ENCODE data around the gene PRMT1.

Gene PRMT1

DNA sequence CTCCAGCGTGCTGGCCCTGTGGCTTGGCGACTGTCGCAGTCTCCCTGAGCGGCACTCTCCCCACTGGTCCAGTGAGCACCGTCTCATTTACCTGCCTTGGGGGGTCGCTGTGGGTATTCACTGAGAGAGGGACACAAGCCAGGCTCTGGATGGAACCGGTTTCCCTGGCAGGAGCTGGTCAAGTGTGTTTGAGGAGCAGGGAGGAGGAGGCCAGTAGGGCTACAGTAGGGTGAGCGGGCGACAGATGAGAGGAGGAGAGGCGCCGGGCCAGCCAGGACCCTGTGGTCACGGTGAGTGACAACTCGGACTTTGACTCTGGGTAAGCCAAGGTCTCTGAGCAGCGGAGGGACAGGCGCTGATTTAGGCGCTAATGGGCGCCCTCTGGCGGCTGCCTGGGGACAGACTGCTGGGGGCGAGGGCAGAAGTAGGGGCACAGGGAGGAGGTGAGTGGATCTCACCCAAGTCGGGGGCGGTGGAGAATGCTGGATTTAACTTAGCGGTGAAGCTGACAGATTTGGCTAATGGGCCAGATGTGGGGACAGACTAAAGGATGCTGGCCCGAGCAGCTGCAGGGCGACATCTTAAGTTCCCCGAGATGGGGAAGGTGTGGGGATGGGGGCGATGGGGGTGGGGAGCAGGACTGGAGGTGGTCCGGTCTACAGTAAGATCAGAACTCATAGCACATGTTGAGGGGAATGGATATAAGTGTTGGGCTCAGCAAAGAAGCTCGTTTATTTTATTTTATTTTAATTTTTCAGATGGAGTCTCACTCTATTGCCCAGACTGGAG, 4.7 kb upstream of the PRMT1 start:
- peak; percentile 67 for DNase-seq (ENCODE audit: low read depth)

GRCh38 chr19:49676136-49676783, 811 bp upstream of the PRMT1 start:
- peak; percentile 42 for DNase-seq (ENCODE audit: low read depth)

GRCh38 chr19:49676784-49677230, 264 bp upstream of the PRMT1 start:
- DNase-seq (ENCODE audit: low read depth) = peak; percentile 97

GRCh38 chr19:49677901-49678674, 1.0 kb downstream of the PRMT1 start:
- peak; percentile 70 for DNase-seq (ENCODE audit: low read depth)

DNA sequence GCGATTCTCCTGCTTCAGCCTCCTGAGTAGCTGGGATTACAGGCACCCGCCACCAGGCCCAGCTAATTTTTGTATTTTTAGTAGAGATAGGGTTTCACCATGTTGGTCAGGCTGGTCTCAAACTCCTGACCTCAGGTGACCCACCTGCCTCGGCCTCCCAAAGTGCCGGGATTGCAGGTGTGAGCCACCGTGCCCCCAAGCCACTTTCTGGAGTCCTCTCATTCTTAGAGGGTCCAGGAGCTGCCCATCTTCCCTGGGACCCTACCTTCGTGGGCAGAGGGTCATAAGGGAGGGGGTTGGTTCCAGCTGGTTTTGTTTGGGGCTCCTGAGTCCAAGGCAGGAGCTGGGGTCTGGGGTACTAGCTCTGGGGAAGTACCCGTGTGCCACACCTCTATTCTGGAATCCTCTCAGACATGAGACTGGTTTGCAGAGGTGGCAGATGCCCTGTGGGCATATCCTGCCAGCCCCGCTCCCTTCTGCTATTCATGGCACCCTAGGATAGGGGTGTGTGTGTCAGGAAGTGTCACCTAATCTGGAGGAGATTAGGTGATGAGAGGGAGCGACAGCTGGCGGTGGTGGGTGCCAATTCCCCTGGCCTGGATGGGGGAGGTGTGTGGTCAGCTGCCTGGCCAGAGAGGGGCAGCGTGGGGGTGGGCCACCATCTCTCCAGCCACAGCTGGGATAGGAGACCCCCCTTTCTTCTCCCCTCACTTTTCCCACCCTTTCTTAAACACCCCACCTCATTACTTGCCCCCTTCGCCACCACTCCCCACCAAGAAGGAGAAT, 2.1 kb downstream of the PRMT1 start:
- DNase-seq (ENCODE audit: low read depth) = no peak

- DNase-seq (ENCODE audit: low read depth) = no peak
Measured at GRCh38 chr19:49679771-49680413, 2.8 kb downstream of the PRMT1 start.

- DNase-seq (ENCODE audit: low read depth) = peak; percentile 93
Measured at GRCh38 chr19:49680421-49681351, 3.6 kb downstream of the PRMT1 start.

GRCh38 chr19:49681830-49682229, 4.8 kb downstream of the PRMT1 start:
- no peak for DNase-seq (ENCODE audit: low read depth)

DNA sequence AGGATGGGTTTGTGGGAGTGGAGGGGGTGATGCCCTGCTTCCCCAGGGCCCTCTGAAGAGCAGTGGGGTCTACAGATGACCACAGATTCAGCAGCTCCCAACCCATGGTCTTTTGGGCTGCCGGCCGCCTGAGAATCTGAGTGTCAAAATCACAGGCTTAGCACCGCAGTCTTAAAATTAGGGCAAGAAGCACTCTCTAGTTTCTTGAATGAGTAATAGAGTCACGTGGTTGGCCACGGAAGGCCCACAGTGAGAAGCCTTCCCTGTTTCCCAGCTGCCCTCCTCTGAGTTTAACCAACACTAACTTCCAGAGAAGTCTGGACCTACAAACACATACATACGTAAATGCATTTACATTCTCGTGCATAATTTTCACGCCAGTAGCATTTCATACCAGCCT, 5.2 kb downstream of the PRMT1 start:
- DNase-seq (ENCODE audit: low read depth) = no peak

- DNase-seq (ENCODE audit: low read depth) = no peak
Measured at GRCh38 chr19:49683814-49684250, 6.8 kb downstream of the PRMT1 start.

DNA sequence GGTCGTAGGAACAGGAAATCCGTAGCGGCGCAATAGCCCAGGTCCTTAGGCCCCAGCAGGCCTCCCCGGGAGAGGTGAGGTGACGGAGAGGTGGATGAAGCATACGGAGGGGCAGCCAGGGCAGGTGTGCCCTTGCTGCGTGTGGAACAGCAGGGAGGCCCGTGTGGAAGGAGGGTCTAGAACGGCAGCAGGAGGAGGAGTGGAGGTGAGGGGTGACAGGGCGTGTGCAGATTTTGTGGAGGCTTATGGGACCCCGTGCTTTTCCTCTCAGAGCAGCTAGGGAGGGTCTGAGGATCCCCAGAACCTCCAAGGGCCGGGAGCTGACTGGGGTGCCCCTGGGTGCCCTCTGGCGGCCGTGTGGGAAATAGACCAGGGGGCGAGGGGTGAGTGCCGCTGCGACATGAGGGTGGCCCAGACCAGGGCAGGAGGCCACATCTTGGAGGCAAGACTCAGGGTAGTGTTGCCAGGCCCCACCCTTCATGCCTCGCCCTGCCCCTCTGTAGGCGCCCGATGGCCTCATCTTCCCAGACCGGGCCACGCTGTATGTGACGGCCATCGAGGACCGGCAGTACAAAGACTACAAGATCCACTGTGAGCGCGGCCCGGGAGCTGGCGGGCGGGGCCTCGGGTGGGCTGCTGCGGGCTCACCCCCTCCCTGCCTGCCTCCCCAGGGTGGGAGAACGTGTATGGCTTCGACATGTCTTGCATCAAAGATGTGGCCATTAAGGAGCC, 7.3 kb downstream of the PRMT1 start:
- no peak for DNase-seq (ENCODE audit: low read depth)

DNA sequence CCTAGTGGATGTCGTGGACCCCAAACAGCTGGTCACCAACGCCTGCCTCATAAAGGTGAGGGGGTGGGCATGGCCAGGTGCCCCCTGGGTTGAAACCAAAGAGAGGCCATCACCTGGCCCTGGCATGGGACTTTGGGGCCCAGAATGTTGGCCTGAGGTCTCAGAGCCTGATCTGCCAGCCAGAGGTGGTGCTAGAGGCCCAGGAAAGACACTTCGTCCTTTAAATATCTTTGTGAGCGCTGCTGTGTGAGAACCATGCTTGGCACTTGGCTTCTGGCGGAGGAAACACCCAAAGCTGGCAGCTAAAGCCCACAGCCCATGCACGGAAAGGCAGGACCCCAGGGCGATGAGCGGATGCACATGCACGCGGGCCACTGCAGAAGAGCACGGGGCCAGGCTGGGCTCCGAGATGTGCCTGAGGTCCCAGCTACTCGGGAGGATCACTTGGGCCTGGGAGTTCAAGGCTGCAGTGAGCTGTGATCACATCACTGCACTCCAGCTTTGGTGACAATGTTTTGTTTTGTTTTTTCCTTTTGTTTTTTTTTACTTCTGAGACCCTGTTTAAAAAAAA, 8.0 kb downstream of the PRMT1 start:
- no peak for DNase-seq (ENCODE audit: low read depth)

- no peak for DNase-seq (ENCODE audit: low read depth)
Measured at GRCh38 chr19:49685845-49686332, 8.8 kb downstream of the PRMT1 start.

DNA sequence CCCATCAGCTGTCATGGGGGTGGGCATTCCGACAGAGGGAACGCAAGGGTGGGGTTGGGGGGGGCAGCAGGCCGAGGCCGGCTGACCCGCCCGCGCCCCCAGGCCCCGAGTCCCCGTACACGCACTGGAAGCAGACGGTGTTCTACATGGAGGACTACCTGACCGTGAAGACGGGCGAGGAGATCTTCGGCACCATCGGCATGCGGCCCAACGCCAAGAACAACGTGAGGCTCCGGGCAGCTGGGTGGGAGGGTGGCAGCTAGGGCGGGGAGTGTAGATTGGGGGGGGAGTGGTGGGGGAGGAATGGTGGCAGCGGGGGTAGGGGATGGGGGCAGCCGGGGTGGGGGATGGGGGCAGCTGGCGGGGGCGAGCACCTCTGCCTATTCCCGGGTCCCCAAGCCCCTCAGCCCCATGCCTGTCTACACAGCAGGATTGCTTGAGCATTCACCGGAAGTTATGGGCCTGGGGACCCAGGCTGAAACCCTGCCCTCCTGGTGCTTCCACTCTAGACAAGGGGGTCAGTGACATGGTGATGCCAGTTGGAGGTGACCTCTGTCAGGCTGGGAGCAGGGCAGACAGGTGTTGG, 9.5 kb downstream of the PRMT1 start:
- no peak for DNase-seq (ENCODE audit: low read depth)

GRCh38 chr19:49687150-49687549, 10.1 kb downstream of the PRMT1 start:
- DNase-seq (ENCODE audit: low read depth) = no peak

DNA sequence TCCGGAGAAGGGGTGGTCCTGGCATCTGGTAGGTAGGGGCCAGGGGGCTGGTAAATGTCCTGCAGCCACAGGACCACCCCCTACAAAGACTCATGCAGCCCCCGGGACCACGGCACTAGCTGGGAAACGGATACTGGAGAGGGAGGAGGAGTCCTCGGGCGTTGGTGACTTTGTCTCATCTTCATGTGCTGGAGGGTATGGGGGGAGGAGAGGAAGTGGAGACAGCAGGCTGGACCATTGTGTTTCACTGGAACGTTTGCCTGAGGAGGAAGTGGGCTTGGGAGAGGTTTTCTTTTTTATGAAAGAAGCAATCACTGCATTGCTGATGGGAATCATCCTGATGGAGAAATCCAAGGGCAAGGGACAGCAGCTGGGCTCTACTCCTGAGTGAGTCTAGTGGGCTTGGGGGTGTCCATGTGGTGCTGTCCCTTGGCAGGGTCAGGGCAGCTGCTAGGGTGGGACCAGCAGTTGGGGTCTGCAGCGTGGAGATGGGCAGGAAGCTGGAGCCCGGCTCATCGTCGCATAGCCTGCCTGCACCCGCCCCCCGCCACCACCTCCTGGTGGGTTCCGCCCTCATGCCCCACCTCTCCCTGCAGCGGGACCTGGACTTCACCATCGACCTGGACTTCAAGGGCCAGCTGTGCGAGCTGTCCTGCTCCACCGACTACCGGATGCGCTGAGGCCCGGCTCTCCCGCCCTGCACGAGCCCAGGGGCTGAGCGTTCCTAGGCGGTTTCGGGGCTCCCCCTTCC, 10.7 kb downstream of the PRMT1 start:
- no peak for DNase-seq (ENCODE audit: low read depth)

DNA sequence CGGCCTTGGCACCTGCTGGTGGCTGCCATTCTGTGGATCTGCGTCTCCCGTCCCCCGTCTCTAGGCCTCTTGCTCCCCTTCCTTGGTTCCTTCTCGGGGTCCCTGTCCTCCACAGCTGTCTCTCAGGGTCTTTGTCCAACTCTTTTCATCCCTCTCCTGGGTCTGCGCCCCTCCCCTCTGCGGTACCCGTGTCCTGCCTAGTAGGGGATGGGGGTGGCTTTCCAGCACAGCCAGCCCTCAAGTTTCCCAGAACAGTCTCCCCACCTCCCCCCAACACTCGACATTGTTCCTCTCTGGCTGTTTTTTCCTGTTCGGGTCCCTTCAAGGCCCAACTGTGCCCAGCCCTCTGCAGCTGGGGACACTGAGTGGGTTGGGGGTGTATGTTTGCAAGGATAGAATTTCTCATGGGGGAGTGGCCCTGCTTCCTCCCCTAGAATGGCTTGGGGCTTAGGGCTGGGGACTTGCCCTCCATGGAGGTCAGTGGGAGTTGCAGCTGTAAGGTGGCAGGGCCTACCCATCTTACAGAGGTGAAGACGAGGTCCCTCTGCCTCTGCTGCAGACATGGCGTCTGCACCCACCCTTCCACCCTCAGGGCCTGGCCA, 11.6 kb downstream of the PRMT1 start:
- DNase-seq (ENCODE audit: low read depth) = no peak

Measured in activated T-helper 9 cell treated with anti-CD3 and anti-CD28 coated beads, Interleukin-2, amount 50 U/mL, for 16 hours (primary cell).